CD4-positive, alpha-beta T cell treated with Interleukin-12 subunit alpha and Interleukin-12 subunit beta, for 1 hour (primary cell): ENCODE measurements around the gene KLF1.
"Not testable (repeated sequence)": the region's sequence is repeated elsewhere in the genome, so short reads cannot be mapped to it uniquely, and the experiment has no call there.

Source experiments
- DNase-seq: peaks from one replicate; pipeline ENCODE4 v3.0.0-alpha.2; 2020

KLF1 gene

GRCh38 chr19:12886969-12887747 is at the start of gene KLF1:
TSS of gene KLF1 (minus strand) at chr19:12887201. CDS start at chr19:12887140, 61 bp downstream.
- DNase-seq = no peak

- no peak for DNase-seq
Observed at GRCh38 chr19:12936582-12936981, 49.6 kb upstream of the KLF1 start.

GRCh38 chr19:12935071-12935470 is 48.1 kb upstream of the KLF1 start:
- DNase-seq = no peak

- DNase-seq = peak; percentile 90
Observed at GRCh38 chr19:12933287-12934072, 46.5 kb upstream of the KLF1 start, which contains the start of gene FARSA. TSS of gene FARSA (minus strand) at chr19:12933711. CDS start at chr19:12933696, 15 bp downstream.

GRCh38 chr19:12932392-12933286 is 45.6 kb upstream of the KLF1 start:
- DNase-seq = no peak

- no peak for DNase-seq
Observed at GRCh38 chr19:12930002-12930645, 43.1 kb upstream of the KLF1 start.

- no peak for DNase-seq
Observed at GRCh38 chr19:12924621-12925310, 37.8 kb upstream of the KLF1 start.

- no peak for DNase-seq
Observed at GRCh38 chr19:12922959-12923358, 36.0 kb upstream of the KLF1 start.

GRCh38 chr19:12921047-12921446 is 34.0 kb upstream of the KLF1 start:
- no peak for DNase-seq

GRCh38 chr19:12918253-12918652 is 31.3 kb upstream of the KLF1 start:
- no peak for DNase-seq

GRCh38 chr19:12915860-12916259 is 28.9 kb upstream of the KLF1 start:
- not testable (repeated sequence) for DNase-seq

GRCh38 chr19:12913851-12914690 is 27.1 kb upstream of the KLF1 start:
- peak; percentile 65 for DNase-seq

GRCh38 chr19:12913011-12913561 is 26.1 kb upstream of the KLF1 start:
- no peak for DNase-seq

- no peak for DNase-seq
Observed at GRCh38 chr19:12912571-12912970, 25.6 kb upstream of the KLF1 start.

GRCh38 chr19:12907166-12907565 is 20.2 kb upstream of the KLF1 start:
- no peak for DNase-seq

GRCh38 chr19:12899891-12900518 is 13.0 kb upstream of the KLF1 start:
- DNase-seq = no peak

- DNase-seq = no peak
Observed at GRCh38 chr19:12896460-12896859, 9.5 kb upstream of the KLF1 start.

- DNase-seq = no peak
Observed at GRCh38 chr19:12893582-12893981, 6.6 kb upstream of the KLF1 start.

GRCh38 chr19:12891553-12892021 is 4.6 kb upstream of the KLF1 start:
- no peak for DNase-seq
